HUES6 (cell line): ENCODE measurements around the gene CNOT6.

Source experiments
- H3K27ac ChIP-seq: 2 replicates; pipeline ENCODE4 v1.7.0; 2013; ENCODE audit warnings: low read depth, mild to moderate bottlenecking, low read length, inconsistent platforms
- H3K27me3 ChIP-seq: 2 replicates; pipeline ENCODE4 v1.6.1; 2013; ENCODE audit warnings: low read length; ENCODE audit not compliant: control insufficient read depth, insufficient read depth
- H3K36me3 ChIP-seq: 2 replicates; pipeline ENCODE4 v1.6.1; 2013; ENCODE audit warnings: low read length; ENCODE audit not compliant: control insufficient read depth, insufficient read depth
- H3K4me1 ChIP-seq: 2 replicates; pipeline ENCODE4 v1.6.1; 2013; ENCODE audit warnings: low read length; ENCODE audit not compliant: control insufficient read depth, insufficient read depth
- H3K4me3 ChIP-seq: 2 replicates; pipeline ENCODE4 v1.5.1; 2013; ENCODE audit warnings: low read depth, low read length
- H3K9ac ChIP-seq: one replicate; pipeline ENCODE4 v1.6.1; 2013; ENCODE audit warnings: mild to moderate bottlenecking, low read length
- H3K9me3 ChIP-seq: 2 replicates; pipeline ENCODE4 v1.6.1; 2013; ENCODE audit warnings: low read depth, low read length; ENCODE audit not compliant: control insufficient read depth, insufficient read depth

CNOT6 gene

GRCh38 chr5:180622910-180623309 is 128.7 kb downstream of the CNOT6 start:
- peaks cover 3% of the 10 kb centered on the region; the same call in 1 of the 2 replicates for H3K4me1 ChIP-seq
- no peaks in the 10 kb centered on the region for H3K36me3 ChIP-seq
- H3K27ac ChIP-seq, result no peak overlapping the region
- no peak overlapping the region for H3K4me3 ChIP-seq
- peaks cover 25% of the 10 kb centered on the region for H3K27me3 ChIP-seq
- H3K9ac ChIP-seq, result peak overlapping the region; percentile 7
- H3K9me3 ChIP-seq, result no peaks in the 10 kb centered on the region

GRCh38 chr5:180623411-180623834 is 129.2 kb downstream of the CNOT6 start:
- Histone ChIP-seq H3K9me3 (no peaks in the 10 kb centered on the region), H3K9ac (no peak overlapping the region), H3K4me3 (no peak overlapping the region), H3K36me3 (no peaks in the 10 kb centered on the region), H3K4me1 (peaks cover 2% of the 10 kb centered on the region; the same call in 1 of the 2 replicates), H3K27me3 (peaks cover 22% of the 10 kb centered on the region), H3K27ac (no peak overlapping the region)

GRCh38 chr5:180623844-180624243 is 129.7 kb downstream of the CNOT6 start:
- H3K36me3 ChIP-seq, result no peaks in the 10 kb centered on the region
- no peaks in the 10 kb centered on the region for H3K9me3 ChIP-seq
- H3K27me3 ChIP-seq, result peaks cover 18% of the 10 kb centered on the region
- no peak overlapping the region for H3K27ac ChIP-seq
- no peaks in the 10 kb centered on the region; the same call in 1 of the 2 replicates for H3K4me1 ChIP-seq
- H3K9ac ChIP-seq, result no peak overlapping the region
- no peak overlapping the region for H3K4me3 ChIP-seq

- Histone ChIP-seq H3K9me3 (no peaks in the 10 kb centered on the region), H3K27ac (no peak overlapping the region), H3K9ac (no peak overlapping the region), H3K4me1 (no peaks in the 10 kb centered on the region; the same call in 1 of the 2 replicates), H3K27me3 (peaks cover 14% of the 10 kb centered on the region), H3K4me3 (no peak overlapping the region), H3K36me3 (no peaks in the 10 kb centered on the region)
These were observed 130.4 kb downstream of the CNOT6 start for GRCh38 chr5:180624587-180624986.

GRCh38 chr5:180625125-180625790 is 131.1 kb downstream of the CNOT6 start:
- no peaks in the 10 kb centered on the region for H3K36me3 ChIP-seq
- H3K9ac ChIP-seq, result no peak overlapping the region
- H3K27ac ChIP-seq, result no peak overlapping the region
- no peaks in the 10 kb centered on the region; the same call in 1 of the 2 replicates for H3K4me1 ChIP-seq
- H3K4me3 ChIP-seq, result no peak overlapping the region
- peaks cover 8% of the 10 kb centered on the region for H3K27me3 ChIP-seq
- H3K9me3 ChIP-seq, result no peaks in the 10 kb centered on the region

- Histone ChIP-seq H3K4me3 (no peak overlapping the region), H3K27ac (no peak overlapping the region), H3K9ac (no peak overlapping the region), H3K27me3 (peaks cover under 1% of the 10 kb centered on the region; the same call in 1 of the 2 replicates), H3K9me3 (no peaks in the 10 kb centered on the region), H3K4me1 (no peaks in the 10 kb centered on the region; the same call in 1 of the 2 replicates), H3K36me3 (no peaks in the 10 kb centered on the region)
These were observed 131.8 kb downstream of the CNOT6 start for GRCh38 chr5:180625791-180626660.

GRCh38 chr5:180626661-180627385 is 132.6 kb downstream of the CNOT6 start:
- Histone ChIP-seq H3K27ac (no peak overlapping the region), H3K4me1 (peaks cover 3% of the 10 kb centered on the region; the same call in 1 of the 2 replicates), H3K4me3 (no peak overlapping the region), H3K9me3 (no peaks in the 10 kb centered on the region), H3K36me3 (no peaks in the 10 kb centered on the region), H3K27me3 (no peaks in the 10 kb centered on the region), H3K9ac (no peak overlapping the region)

GRCh38 chr5:180627386-180628120 is 133.4 kb downstream of the CNOT6 start:
- no peaks in the 10 kb centered on the region for H3K36me3 ChIP-seq
- peaks cover 8% of the 10 kb centered on the region; the same call in 1 of the 2 replicates for H3K4me1 ChIP-seq
- no peak overlapping the region for H3K27ac ChIP-seq
- no peaks in the 10 kb centered on the region for H3K9me3 ChIP-seq
- no peak overlapping the region for H3K9ac ChIP-seq
- H3K27me3 ChIP-seq, result no peaks in the 10 kb centered on the region
- H3K4me3 ChIP-seq, result no peak overlapping the region
